BJ (cell line): Measurements from ENCODE around the gene DNAJC3. TPM values are rescaled to one million over a fixed set of nuclear protein-coding genes. Genes with fewer than 3 reads are reported as not detected.
"Not testable (repeated sequence)": the region's sequence is repeated elsewhere in the genome, so short reads cannot be mapped to it uniquely, and the experiment has no call there.

ENCODE experiments used
- CTCF ChIA-PET: fragments of 350-600 bp; formaldehyde crosslinking; extraction: SDS; loops from one replicate; lab custom pipeline; 2021; ENCODE audit warnings: antibody characterized with exemption, inconsistent platforms; lab: Yijun Ruan, JAX
- POLR2A ChIA-PET: fragments of 300-600 bp; sonication (Branson Sonifier 250); formaldehyde crosslinking; extraction: SDS; loops from one replicate; lab custom pipeline; 2021; ENCODE audit warnings: antibody characterized with exemption; lab: Charles Lee
- DNase-seq: peaks from one replicate; pipeline ENCODE4 v3.0.0-alpha.2; 2011; ENCODE audit warnings: low read depth
- H3K27me3 ChIP-seq: 2 replicates; pipeline ENCODE4 v1.6.0; 2011; ENCODE audit warnings: low read length; ENCODE audit not compliant: control insufficient read depth, insufficient read depth
- H3K36me3 ChIP-seq: 2 replicates; pipeline ENCODE4 v1.5.1; 2011; ENCODE audit warnings: low read length; ENCODE audit not compliant: control insufficient read depth, insufficient read depth
- H3K4me3 ChIP-seq: 2 replicates; pipeline ENCODE4 v1.5.1; 2011; ENCODE audit warnings: low read depth, mild to moderate bottlenecking, control low read depth, low read length
- CTCF ChIP-seq: IDR thresholded peaks from 2 replicates; pipeline ENCODE4 v1.5.1; 2011; ENCODE audit warnings: low read depth, mild to moderate bottlenecking, control low read depth, inconsistent platforms, low read length, moderate library complexity; ENCODE audit not compliant: insufficient read depth
- polyA plus RNA-seq: library from polyadenylated mRNA; depleted of rRNA; stranded (reverse); fragments of >200 nt; gene quantifications from 2 replicates; pipeline ENCODE4 v1.2.3, GENCODE V29; 2011

DNAJC3 gene
- polyA plus RNA-seq, 1 experiment: 10.6 TPM

- POLR2A ChIA-PET: no interaction called here
- Histone ChIP-seq H3K36me3 (no peaks in the 10 kb centered on the region; the same call in 1 of the 2 replicates), H3K4me3 (no peak overlapping the region), H3K27me3 (no peaks in the 10 kb centered on the region)
- DNase-seq: no peak
- CTCF ChIA-PET: interaction anchor here (0.9 kb wide), 1 partner anchor 161 kb away, joined by 3 read pairs; no protein-coding TSS in a partner anchor
- no peak for TF ChIP-seq CTCF
Measured at GRCh38 chr13:95784900-95785290, 108.0 kb downstream of the DNAJC3 start.

GRCh38 chr13:95787356-95788099, 110.6 kb downstream of the DNAJC3 start:
- Histone ChIP-seq H3K27me3 (no peaks in the 10 kb centered on the region), H3K4me3 (no peak overlapping the region), H3K36me3 (peaks cover 2% of the 10 kb centered on the region)
- DNase-seq: no peak
- TF ChIP-seq CTCF: no peak
- CTCF ChIA-PET: interaction anchor here (0.6 to 0.7 kb wide), 2 partner anchors 23 to 176 kb away, joined by 3 to 4 read pairs; no protein-coding TSS in a partner anchor
- POLR2A ChIA-PET: no interaction called here

- peaks cover 3% of the 10 kb centered on the region for H3K36me3 ChIP-seq
- H3K4me3 ChIP-seq: no peak overlapping the region
- ChIA-PET POLR2A (no interaction called here), CTCF (interaction anchor here (0.8 to 2.2 kb wide), 3 partner anchors 10 to 164 kb away, joined by 3 to 4 read pairs (median 4); no protein-coding TSS in a partner anchor)
- no peak for DNase-seq
- no peak for TF ChIP-seq CTCF
- no peaks in the 10 kb centered on the region for H3K27me3 ChIP-seq
Measured at GRCh38 chr13:95788100-95788463, 111.1 kb downstream of the DNAJC3 start.

- H3K27me3 ChIP-seq, H3K4me3 ChIP-seq, POLR2A ChIA-PET, H3K36me3 ChIP-seq, DNase-seq: not testable (repeated sequence)
- CTCF ChIA-PET: interaction anchor here (1.3 to 2.2 kb wide), 3 partner anchors 11 to 165 kb away, joined by 3 to 4 read pairs (median 4); no protein-coding TSS in a partner anchor
Measured at GRCh38 chr13:95789315-95789714, 112.4 kb downstream of the DNAJC3 start.

- POLR2A ChIA-PET: no interaction called here
- TF ChIP-seq CTCF: no peak
- DNase-seq: no peak
- Histone ChIP-seq H3K36me3 (peaks cover 4% of the 10 kb centered on the region), H3K27me3 (no peaks in the 10 kb centered on the region), H3K4me3 (no peak overlapping the region)
- CTCF ChIA-PET: no interaction called here
Measured at GRCh38 chr13:95791084-95791722, 114.3 kb downstream of the DNAJC3 start.
